ENCODE results near the gene FAM110D. TPM values are rescaled to one million over a fixed set of nuclear protein-coding genes. Genes with fewer than 3 reads are reported as not detected.

FAM110D gene
- total and polyA plus RNA-seq, 2 of the 8 experiments (the other 6 are each of a cell fraction or from before 2014, with no cell fraction given) = 0.21 to 0.48 TPM

- H3K18ac ChIP-seq (ENCODE audit: extremely low read depth, low read length) = no peak overlapping the region
- no peak overlapping the region for H3K4me3 ChIP-seq (ENCODE audit: extremely low read depth in 1 of 4, insufficient read depth in 2 of 4, low read depth in 3 of 4, low read length in 4 of 4)
- no peaks in the 10 kb centered on the region for H3K23me2 ChIP-seq (ENCODE audit: low read depth, low read length)
- no peak overlapping the region for H3K56ac ChIP-seq (replicated peaks; ENCODE audit: insufficient read length, low read depth, low read length)
- H2AK5ac ChIP-seq (ENCODE audit: low read depth, low read length) = no peak overlapping the region
- no peak overlapping the region for H2BK12ac ChIP-seq (ENCODE audit: low read depth, low read length)
- H2BK15ac ChIP-seq (ENCODE audit: low read length) = no peak overlapping the region
- ChIA-PET CTCF (ENCODE audit: partially characterized antibody) (interaction anchor here (1.0 to 5.2 kb wide), 7 partner anchors 9 to 153 kb away, joined by 3 to 31 read pairs (median 4); partner anchors contain the start of gene CATSPER4), POLR2A (ENCODE audit: partially characterized antibody) (interaction anchor here (1.5 to 1.9 kb wide), 2 partner anchors 9 to 10 kb away, joined by 3 to 4 read pairs; no protein-coding TSS in a partner anchor)
- H3K79me1 ChIP-seq (ENCODE audit: low read depth, low read length) = no peaks in the 10 kb centered on the region
- H3K9ac ChIP-seq (replicated peaks in 1 of 4; ENCODE audit: extremely low read depth in 1 of 4, low read depth in 3 of 4, low read length in 3 of 4) = no peak overlapping the region
- no peak overlapping the region for H3K14ac ChIP-seq (ENCODE audit: insufficient read length)
- DNase-seq (ENCODE audit: low read depth in 1 of 2, low spot score in 2 of 2) (no peak), FAIRE-seq (no peak)
- H3K4ac ChIP-seq (replicated peaks; ENCODE audit: insufficient read length, low read depth, low read length) = no peak overlapping the region
- H2BK20ac ChIP-seq (ENCODE audit: low read length) = no peak overlapping the region
- H3K27me3 ChIP-seq (replicated peaks in 1 of 4; ENCODE audit: control insufficient read depth in 3 of 4, extremely low read depth in 1 of 4, insufficient read depth in 3 of 4, low read length in 3 of 4) = no peaks in the 10 kb centered on the region
- H2BK5ac ChIP-seq (ENCODE audit: low read depth, low read length) = no peak overlapping the region
- H2BK120ac ChIP-seq (replicated peaks; ENCODE audit: low read depth, low read length) = no peak overlapping the region
- H3K23ac ChIP-seq (ENCODE audit: insufficient read length) = no peak overlapping the region
- H3K79me2 ChIP-seq (ENCODE audit: control insufficient read depth in 1 of 2, insufficient read depth in 2 of 2, low read length in 2 of 2) = no peaks in the 10 kb centered on the region
- H3K27ac ChIP-seq (ENCODE audit: low read depth, low read length) = no peak overlapping the region
- H3K36me3 ChIP-seq (ENCODE audit: control insufficient read depth in 2 of 4, insufficient read depth in 4 of 4, low read length in 3 of 4) = peaks cover 0 to 18% (median 0%) of the 10 kb centered on the region in 4 experiments; a peak in 2 of 8 replicates
- H4K20me1 ChIP-seq (replicated peaks in 1 of 2; ENCODE audit: control insufficient read depth in 1 of 2, insufficient read depth in 2 of 2, low read length in 2 of 2) = peaks cover 0 to 2% of the 10 kb centered on the region in 2 experiments
- H4K5ac ChIP-seq (ENCODE audit: insufficient read length, low read depth, low read length) = no peak overlapping the region
- H3K4me1 ChIP-seq (replicated peaks in 1 of 4; ENCODE audit: control insufficient read depth in 3 of 4, insufficient read depth in 4 of 4, low read length in 3 of 4) = no peaks in the 10 kb centered on the region
- no peak overlapping the region for H3K4me2 ChIP-seq (ENCODE audit: insufficient read depth in 1 of 2, low read depth in 2 of 2, low read length in 2 of 2)
- WGBS, 2 experiments (ENCODE audit: extremely low coverage in 1 of 2, insufficient coverage in 1 of 2, insufficient read length in 1 of 2, insufficient replicate concordance in 2 of 2, low coverage in 1 of 2, low lambda C conversion rate in 2 of 2, missing lambda C conversion rate in 1 of 2) = 87% methylated on average over 8 of the region's 8 CpGs; no CpG with 5 or more reads in 1 of the 2 experiments
- H4K91ac ChIP-seq (replicated peaks; ENCODE audit: insufficient read length, low read length) = no peak overlapping the region
- H3K9me3 ChIP-seq (ENCODE audit: insufficient read depth in 2 of 2, low read depth in 1 of 2, low read length in 1 of 2) = no peaks in the 10 kb centered on the region
- no peak overlapping the region for H2AFZ ChIP-seq (ENCODE audit: low read length)
- H4K8ac ChIP-seq (ENCODE audit: extremely low read depth, insufficient read depth, low read length) = no peak overlapping the region
- TF ChIP-seq ATF2 (IDR thresholded peaks at IDR 0.05; ENCODE audit: low read length) (no peak), POLR2A (IDR thresholded peaks at IDR 0.05; ENCODE audit: control extremely low read depth in 1 of 2, low read depth in 2 of 2, low read length in 2 of 2) (no peak), SAP30 (IDR thresholded peaks at IDR 0.05; ENCODE audit: insufficient read depth, insufficient replicate concordance, low read length) (no peak), KDM4A (IDR thresholded peaks at IDR 0.05; ENCODE audit: low read depth, low read length, severe bottlenecking) (no peak), CTCF (IDR thresholded peaks at IDR 0.05; ENCODE audit: control extremely low read depth in 1 of 3, insufficient read depth in 1 of 3, low read depth in 1 of 3, low read length in 3 of 3) (no peak)
These were observed 36.8 kb upstream of the FAM110D start for GRCh38 chr1:26121854-26122773.
